Activated CD4-positive, alpha-beta T cell treated with anti-CD3 and anti-CD28 coated beads, Interleukin-2, Interleukin-4, amounts not matched to agents 100 ng/mL and 50 ng/mL, durations not matched to agents 16 hours and 8 hours (primary cell): Measurements from ENCODE around the gene SEMA6A.

Experiments
- DNase-seq: peaks from one replicate; pipeline ENCODE4 v3.0.0-alpha.2; 2020; ENCODE audit warnings: low spot score

SEMA6A gene

GRCh38 chr5:116522356-116523136, 52.1 kb downstream of the SEMA6A start:
- no peak for DNase-seq

- DNase-seq, result no peak
Observed at GRCh38 chr5:116521173-116521872, 53.3 kb downstream of the SEMA6A start.

DNA sequence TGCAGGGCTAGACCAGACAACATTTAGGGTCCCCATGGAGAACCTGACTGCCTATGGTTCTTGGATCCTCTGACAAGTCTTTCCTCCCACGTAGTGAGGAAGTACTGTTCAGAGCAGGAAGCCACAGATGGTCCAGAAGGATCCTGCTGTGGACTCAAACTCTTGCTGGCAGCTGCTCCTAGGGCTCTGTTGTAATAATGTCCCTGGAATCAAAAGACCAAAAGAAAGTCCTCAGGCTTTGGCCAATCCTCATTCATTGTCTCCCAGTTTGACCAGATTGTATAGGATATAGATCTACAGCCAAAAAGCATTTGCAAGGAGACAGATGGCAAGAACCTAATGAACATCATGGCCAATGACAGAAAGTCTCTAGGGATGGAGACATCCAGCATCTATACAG, 53.9 kb downstream of the SEMA6A start:
- DNase-seq, result no peak

DNA sequence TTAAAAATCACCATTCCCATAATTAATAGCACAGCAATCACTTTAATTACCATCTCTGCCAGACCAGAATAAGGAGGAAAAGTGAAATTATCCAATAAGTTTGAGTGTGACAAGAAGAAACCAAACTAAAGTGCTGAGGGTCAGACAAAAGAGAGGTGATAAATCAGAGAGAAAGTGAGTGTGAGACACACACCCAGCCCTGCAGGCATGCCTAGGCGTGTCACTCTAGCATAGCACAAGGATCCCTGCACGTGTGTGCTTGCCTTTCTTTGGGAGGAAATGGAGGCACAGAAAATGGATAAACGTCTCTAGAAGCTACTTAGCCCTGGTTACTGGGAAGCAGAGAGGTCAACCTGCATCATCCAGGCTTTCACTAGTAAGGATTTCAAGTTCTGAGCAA, 56.2 kb downstream of the SEMA6A start:
- no peak for DNase-seq

DNA sequence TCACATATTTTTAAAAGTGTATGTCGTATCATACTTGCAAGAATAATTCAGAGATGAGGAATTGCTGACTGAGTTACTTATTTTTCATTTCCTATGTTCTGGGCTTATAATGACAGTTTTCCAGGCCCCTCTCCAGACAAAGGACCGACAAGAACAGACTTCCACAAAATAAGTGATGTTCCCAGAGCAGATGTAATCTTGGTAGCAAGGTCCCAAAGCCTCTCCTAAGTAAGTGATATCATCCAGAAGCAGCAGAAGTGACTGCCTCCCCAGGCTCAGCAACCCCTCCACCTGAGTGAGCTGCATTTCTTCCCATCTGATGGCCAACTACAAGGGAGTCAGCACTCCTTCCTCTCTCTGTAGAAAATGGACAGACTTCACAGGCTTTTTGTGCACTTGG, 57.1 kb downstream of the SEMA6A start:
- DNase-seq, result no peak

DNA sequence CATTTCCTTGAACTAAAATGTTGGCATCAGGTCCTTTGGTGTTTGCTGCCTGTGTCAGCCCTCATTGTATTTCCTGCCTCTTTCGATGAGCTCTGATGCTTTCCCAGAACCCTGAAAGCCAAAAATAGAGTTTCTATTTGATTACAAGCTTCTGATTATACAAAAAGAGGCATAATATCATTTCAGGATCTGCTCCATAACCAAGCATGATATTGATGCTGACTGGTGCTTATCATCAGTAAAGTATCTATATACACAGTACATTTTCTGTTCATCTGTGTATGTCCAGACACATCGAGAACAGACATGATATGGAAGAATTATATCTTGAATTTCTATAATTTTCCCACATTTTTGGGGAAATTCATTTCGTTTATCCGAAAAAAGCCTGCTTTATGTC, 58.6 kb downstream of the SEMA6A start:
- no peak for DNase-seq

DNA sequence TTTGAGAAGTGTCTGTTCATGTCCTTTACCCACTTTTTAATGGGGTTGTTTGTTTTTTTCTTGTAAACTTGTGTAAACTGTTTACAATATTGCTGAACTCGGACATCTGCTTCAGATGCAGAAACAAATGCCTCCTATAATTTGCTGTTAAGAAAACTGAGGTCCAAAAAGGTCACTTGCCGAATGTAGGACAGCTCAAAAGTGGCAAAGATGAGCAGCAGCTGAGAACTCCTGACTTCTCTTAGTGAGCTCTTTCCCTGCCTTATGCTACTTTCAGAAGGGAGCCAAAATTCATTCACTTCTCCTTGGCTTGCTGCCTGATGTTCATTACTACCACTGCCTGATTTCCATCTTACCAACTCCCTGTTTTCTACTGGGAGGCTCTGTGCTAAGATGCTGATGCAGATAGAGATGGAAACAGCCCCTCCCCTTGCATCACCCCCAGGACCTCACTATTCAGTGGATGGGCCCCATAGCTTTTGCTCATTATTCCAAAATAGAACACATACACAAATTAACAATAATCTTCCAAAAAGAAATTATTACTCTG, 60.1 kb downstream of the SEMA6A start:
- DNase-seq, result no peak

DNA sequence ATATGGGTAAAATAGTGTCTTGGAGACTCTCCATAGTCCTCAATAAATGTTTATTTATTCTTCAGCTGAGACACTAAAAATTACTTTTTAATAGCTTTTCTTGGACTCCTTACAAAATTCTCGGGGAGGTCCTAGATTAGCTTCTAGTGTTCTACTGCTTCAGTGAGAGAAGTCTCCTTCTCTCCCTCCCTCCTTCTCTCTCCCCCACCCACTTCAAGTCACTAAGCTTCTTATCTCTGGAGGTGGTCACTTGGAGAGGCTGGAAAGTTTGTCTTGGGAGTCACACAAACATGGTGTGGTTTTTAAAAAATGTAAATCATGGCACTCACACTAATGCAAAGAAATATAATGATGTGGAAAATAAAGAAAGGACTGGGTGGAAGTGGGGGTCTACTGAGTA, 64.1 kb downstream of the SEMA6A start:
- DNase-seq, result no peak

DNA sequence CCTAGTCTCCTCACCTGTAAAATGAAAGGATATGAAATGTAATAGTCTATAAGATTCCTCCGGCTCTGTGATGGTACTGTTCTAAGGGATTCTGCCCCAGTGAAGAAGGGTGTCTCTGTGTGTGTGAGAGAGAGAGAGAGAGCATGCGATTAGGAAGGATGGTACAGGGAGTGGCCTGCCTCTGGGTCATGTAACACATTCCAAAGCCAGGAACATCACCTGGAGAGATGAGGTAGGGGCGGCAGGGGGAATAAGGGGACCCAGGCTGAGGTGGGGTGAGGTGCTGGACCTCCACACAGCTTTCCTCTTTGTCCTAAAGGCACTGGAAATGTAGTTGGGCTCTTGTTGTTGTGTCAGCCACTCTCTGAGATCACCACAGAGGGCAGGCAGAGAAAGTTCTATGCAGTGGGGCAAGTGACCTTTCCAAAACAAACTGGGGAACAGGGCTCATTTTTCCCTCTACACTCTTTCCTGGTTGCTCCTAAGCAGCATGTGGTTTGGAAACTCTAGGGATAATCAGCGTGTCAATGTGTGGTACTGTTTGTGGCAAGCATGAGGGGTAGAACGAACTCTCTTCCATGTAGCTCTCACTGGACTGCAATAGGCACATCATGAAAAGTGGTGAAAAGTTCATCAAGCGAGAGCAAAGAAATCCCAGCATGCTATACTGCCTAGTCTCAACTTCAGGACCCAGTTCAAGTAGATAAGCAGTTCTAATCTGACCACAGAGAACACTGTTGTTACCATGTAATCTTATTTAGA, 65.0 kb downstream of the SEMA6A start:
- DNase-seq, result no peak

DNA sequence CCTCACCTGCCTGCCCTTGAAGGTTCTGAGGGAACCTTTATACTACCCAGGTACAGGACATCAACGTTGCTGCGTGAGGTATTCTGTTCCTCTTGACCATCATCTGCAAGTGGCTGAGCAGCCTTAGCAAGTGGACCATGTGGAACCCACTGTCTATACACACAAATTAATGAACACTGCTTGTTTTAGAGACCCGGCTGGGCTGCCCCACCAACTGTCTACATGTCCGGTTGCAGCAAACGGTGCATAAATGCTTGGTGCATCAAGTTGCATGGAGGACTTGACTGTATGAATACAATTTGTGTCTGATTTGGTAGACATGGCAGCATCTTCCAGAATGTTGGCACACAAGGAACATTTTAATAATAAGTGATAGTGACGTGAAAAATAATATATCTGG, 65.8 kb downstream of the SEMA6A start:
- no peak for DNase-seq

DNA sequence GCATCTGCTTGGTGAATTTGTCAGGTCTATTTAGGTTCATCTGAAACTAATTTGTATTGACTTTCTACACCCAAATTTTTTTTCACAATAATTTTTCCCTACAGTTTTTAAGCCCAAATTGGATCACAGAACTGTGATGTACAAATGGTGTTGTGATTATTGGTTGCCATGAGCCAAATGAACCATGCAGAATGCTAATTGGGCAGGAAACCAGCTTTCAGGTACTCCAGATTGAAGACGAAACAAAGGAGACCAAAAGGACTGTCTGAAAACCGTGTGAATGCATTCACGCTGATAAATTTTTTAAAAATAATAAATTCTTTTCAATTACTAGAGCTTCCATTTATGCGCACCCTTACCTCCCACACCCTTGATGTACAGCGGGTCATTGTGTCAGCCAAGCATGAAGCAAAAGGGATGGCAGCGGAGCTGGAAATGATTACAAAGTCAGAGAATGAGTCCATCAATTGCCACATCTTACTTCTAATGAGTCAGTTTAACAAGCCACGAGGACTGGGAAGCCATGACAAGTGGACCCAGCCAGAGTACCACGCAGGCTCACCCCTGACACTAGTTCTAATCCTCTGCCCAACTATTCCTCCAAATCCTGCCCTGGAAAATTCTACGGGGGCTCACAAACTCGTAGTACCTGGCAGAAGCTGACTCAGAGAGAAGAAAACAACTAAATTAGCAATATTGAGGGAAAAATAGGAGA, 66.5 kb downstream of the SEMA6A start:
- no peak for DNase-seq

GRCh38 chr5:116507051-116507537, 67.5 kb downstream of the SEMA6A start:
- no peak for DNase-seq

DNA sequence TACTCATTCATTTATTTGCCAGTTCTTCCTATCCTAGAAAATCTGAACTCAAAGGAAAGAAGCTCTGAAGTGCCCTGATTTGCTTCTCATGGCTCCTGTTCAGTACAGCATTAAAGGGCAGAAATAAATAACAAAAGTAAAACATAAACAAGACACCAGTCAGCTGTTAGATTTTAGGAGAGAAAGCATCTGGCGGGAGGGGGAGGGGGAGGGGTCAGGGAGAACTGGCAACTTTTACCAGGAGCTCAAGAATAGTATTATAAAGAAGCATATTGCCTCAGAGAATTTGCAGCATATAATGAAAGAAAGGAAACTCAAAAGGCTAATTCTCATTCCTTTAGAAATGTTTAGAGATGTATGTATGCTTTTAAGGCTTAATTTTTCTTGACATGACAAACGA, 68.1 kb downstream of the SEMA6A start:
- no peak for DNase-seq

GRCh38 chr5:116504593-116505166, 69.9 kb downstream of the SEMA6A start:
- DNase-seq, result no peak

DNA sequence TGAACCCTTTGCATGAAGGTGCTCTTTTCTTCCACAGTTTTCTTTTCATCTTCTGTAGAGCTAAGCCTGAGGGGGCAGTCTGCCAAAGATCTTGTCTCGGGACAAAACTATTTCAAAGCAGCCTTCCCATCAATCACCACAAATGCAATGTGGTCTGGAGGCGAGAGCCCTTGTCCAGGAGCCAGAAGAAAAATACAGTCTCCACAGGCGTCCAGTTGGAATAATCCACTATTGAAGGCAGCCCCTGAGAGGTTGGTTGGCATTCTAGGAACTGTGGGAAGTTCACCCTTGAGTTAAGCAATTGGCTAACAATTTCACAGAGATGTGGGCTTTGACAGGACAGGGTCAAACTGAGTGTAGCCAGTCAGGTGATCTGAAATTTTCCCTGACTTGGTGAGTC, 72.0 kb downstream of the SEMA6A start:
- DNase-seq, result no peak

GRCh38 chr5:116502138-116502537, 72.5 kb downstream of the SEMA6A start:
- no peak for DNase-seq

DNA sequence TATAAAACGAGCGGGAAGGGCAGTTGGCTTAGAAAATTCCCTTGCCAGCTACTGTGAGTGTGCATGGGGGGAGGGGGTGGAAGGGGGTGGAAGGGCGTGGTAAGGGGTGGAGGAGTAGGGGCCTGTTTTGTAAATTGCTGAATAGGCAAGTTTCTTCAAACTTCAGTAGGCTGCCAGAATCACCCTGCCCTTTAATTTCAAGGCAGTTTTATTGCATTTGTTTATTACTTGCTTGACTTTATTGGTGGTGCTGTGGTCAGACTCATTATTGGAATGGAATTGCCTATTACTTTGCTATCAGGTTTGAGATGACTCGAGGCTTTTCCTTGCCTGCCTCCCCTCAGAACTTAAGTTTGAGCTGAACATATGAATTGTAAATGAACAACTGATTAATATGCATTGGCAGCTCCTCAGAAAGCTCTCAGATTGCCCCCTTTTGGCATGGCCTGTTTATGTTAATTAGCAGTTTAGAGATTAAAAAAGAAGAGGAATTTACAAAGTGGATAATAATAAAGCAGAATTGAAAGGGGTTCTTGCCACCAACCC, 76.0 kb downstream of the SEMA6A start:
- no peak for DNase-seq

DNA sequence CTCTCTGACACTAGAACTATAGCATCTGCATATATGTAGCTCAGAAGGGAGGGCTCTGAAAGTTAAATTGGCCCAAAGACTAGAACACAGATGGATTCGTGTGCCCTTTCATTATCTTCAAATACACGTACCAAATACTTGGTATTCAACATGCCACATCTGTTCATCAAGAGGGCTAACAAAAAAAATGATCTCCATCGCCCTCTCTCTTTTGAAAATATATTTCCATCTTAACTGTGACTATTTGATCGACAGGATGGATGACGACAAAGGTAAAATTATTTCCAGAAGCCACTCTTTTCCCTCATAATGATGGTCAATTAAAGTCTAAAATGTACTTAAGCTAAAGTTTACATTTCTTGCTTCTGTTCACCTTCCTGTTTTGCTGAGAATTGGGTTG, 77.0 kb downstream of the SEMA6A start:
- DNase-seq, result no peak

- no peak for DNase-seq
Observed at GRCh38 chr5:116495786-116496357, 78.8 kb downstream of the SEMA6A start.

DNA sequence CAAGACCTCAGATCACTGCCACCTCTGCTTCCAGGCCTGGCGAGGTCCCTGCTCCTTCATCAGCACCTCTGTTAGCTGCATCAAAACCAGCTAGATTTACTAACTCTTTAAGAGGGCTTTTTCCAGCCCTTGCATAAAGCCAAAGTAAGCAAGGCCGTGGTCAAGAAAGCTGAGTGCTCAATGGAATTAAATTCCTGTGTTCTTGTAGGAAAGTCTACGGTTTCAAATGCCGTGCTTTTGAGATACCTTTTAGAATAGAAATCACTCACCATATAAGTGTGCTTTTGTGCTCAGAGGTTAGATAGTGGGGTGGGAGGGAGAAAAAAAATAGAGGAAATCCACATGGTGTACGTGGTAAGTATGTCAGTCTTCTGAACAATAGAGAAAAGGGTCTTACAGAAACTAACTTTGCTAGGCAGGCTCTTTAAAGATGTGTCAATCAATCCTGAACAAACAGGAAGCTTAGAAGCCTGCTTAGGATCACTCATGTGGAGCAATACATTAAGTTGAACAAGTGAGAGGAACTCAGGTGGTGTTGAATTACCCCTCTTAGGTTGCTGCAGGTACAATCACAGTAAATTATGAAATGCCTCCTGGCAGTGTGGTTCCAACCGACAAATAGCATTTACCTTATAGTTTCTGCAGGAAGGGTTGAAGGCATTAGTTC, 79.7 kb downstream of the SEMA6A start:
- no peak for DNase-seq
